M059J (cell line): ENCODE results near the gene EEF1A2. TPM values are rescaled to one million over a fixed set of nuclear protein-coding genes. Genes with fewer than 3 reads are reported as not detected.

Experiments
- DNase-seq: peaks from one replicate; pipeline ENCODE4 v3.0.0-alpha.2; 2012; ENCODE audit warnings: low read depth
- total RNA-seq: library from RNA; depleted of rRNA; stranded (reverse); fragments of >200 nt; shearing (Covaris generic); gene quantifications from 2 replicates; pipeline ENCODE4 v1.2.3, GENCODE V29; 2014; rRNA removed

EEF1A2 gene
- 154 and 260 TPM in 2 replicates for total RNA-seq

DNA sequence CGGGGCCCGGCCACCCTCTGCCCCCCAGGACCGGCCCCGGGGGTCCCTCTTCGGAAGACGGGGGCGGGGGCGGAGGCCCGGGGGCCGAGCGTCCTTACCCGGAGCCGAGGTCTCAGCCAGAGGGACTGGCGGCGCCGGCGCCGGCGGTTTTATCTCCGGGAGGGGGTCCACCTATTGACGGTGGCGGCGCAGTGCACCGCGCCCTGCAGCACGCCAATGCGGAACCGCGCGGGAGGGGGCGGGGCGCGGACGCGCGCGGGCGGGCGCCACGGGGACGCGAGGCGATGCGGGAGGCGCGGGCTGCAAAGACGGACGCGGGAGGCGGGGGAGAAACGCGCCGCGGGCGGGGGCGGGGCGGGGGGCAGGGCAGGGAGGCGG lies at the start of gene EEF1A2:
Gene EEF1A2, minus strand, starts transcription at position 124 of the 378 bp plus-strand sequence. CDS start 1,320 bp downstream, outside the sequence.
- peak; percentile 43 for DNase-seq

DNA sequence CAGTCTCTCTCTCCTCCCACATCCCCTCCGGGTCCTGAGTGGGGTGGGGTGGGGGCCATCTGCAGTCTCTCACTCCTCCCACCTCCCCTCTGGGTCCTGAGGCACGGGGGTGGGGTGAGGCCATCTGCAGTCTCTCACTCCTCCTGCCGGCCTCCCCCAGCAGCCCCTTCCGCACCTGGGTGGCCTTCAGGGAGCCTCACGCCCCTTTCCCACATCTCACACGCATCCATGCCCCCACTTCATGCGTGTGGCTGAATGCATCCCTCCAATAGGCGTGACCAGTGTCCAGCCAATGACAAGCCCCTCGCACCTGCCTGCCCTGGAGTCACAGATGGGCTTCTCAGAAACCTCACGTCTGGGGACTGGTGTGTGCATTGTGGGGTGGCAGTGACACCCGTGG lies 49.7 kb upstream of the EEF1A2 start:
- DNase-seq: no peak

GRCh38 chr20:63547725-63548480 lies 49.0 kb upstream of the EEF1A2 start, which contains the start of gene SRMS:
TSS of gene SRMS (minus strand) at chr20:63547749. CDS start at chr20:63547463, 286 bp downstream.
- DNase-seq: no peak

- no peak for DNase-seq
These were observed 48.3 kb upstream of the EEF1A2 start for GRCh38 chr20:63546956-63547724.

GRCh38 chr20:63546256-63546955 lies 47.5 kb upstream of the EEF1A2 start:
- no peak for DNase-seq

DNA sequence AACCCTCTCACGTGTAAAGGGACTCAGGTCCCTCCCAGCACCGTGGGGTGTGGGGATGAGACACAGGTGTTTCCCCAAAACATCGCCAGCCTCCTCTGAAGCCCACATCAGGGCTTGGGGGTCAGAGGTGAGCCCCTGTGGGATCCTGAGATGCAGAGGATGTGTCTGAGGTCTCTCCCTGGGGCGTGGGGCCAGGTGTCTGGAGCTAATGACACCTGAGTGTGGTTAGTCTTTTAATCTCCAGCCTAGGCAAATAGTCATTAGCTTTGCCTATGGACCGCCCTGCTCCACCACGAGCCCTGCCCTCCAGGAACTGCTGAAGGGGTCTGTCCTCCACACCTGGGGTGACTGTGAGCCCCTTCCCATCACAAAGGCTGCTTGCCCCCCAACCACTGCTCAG lies 46.9 kb upstream of the EEF1A2 start:
- no peak for DNase-seq

GRCh38 chr20:63544958-63545516 lies 46.2 kb upstream of the EEF1A2 start:
- DNase-seq: peak; percentile 74

DNA sequence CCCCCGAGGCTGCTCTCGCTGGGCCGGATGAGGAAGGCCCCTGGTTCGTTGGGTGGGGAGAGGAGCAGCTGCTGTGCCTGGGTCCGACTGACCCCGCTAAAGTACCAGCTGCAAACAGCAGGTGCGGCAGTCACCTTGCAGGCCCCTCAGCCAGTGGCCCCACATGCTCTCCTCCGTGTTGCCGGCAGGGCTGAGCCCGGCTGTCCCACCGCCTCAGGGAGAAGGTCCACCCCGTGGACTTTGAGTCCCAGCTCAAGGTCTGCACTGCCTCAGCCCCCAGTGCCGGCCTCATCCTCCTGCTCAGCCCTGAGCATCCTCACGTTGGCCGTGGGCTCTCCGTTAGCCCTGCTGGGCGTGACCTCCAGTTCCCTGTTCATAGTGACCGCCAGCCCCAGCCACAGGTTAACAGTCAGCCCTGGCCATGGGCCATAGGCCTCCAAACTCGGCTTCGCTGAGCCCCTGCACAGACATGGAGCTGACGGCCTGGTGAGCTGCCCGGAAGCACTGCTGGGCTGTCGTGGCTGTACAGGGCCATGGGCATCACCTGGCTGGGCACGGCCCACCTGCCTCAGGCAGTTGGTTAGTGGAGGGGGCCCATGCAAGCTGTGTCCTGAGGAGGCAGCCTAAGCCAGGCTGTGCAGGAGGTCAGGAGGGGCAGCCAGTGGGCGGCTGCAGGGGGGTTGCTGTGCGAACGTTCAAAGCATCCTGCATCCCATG lies 45.5 kb upstream of the EEF1A2 start:
- no peak for DNase-seq

DNA sequence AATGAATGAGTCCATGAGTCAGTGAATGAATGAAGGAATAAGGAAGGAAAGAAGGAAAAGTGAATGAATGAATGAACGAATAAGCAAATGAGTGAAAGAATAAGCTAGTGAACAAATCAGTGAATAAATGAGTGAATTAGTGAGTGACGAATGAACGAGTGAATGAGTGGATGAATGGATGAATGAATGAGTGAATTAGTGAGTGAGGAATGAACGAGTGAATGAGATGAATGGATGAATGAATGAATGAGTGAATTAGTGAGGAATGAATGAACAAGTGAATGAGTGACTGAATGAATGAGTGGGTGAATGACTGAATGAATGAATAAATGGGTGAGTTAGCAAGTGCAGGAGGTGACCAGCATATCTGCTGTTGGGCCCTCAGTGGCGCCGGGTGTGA lies 44.9 kb upstream of the EEF1A2 start:
- no peak for DNase-seq

DNA sequence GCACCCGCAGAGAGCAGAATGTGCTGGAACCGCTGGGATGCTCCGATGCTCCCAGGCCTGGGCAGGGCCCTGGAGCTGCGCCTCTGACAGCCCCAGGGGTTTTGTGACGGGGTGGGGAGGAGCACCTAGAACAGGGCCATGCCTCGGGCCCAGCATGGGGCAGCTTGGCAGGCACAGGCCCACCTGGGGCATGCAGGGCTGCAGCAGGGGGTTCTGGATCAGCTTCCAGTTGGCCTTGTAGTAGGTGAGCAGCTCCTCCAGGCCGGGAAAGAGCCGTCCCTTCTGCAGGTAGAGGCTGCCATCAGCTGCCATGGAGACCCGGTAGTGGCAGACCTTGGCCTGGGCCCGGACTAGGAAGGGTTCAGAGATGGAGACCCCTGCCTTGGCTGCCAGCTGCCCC lies 44.2 kb upstream of the EEF1A2 start:
- DNase-seq: no peak

DNA sequence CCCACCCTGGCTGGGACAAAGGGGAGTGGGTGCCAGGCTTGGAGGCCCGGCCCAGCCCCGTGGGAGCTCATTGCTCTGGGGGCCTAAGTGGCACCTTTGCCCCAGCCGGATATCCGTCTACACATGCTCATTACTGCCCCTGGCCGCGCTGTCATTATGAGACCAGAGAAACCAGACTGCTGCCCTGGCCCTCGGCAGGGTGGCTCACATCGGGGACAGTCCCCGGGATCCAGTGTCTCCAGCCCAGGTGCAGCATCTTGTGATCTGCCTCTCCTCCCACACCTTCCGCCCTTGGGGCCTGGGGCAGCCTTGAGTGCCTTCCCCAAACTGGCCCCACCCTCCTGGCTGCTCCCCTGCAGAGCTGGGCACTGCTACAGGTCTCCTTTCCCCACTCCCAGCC lies 43.8 kb upstream of the EEF1A2 start:
- no peak for DNase-seq

DNA sequence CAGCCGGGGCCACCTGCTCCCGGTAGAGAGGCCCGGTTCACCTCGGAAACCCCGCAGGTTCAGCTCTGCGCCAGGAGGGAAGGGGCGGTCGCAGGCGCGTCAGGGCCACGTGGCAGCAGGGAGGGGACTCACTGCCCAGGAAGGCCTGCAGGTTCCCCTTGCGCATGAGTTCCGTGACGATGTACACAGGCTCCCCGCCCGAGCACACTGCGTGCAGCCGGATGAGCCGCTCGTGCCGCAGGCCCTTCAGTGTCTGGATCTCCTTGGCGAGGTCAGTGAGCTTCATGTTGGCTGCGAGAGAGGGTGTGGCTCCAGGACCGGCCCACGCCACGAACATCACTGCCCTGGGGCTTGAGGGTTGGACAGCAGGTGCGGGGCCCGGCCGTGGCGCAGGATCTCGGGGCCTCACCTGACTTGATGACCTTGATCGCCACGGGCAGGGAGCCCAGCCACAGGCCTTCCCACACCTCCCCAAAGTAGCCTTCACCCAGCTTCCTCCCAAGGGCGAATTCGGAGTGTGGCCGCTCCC lies 43.2 kb upstream of the EEF1A2 start:
- no peak for DNase-seq

GRCh38 chr20:63541371-63541770 lies 42.5 kb upstream of the EEF1A2 start:
- DNase-seq: no peak

DNA sequence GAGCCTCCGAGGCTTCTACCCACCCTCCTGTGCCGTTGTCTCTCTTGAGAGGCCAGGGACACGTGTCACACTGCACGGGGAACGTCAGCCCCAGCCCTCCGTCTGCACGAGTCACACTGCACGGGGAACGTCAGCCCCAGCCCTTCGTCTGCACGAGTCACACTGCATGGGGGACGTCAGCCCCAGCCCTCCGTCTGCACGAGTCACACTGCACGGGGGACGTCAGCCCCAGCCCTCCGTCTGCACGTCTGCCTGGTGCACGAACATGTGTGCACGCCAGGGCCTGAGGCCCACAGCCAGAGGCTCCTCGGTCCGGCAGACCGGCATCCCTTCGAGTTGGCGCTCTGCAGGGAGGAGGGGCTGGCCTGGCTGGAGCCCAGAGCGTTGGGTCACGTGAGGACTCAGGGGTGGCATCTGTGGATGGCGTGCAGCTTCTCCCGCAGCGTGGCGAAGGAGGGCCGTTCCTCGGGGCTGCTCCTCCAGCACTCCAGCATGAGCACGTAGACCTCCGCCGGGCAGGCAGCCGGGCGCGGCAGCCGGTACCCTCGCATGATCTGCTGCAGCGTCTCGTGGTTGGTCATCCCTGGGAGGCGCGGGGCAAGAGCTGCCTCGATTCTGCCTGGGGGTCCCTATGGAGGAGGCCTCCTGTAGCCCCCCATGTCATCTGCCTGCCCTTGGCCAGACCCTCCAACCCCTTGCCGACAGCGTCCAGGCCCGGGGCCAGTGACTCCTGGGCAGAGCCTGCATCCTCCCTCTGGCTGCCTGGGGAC lies 41.7 kb upstream of the EEF1A2 start:
- peak; percentile 28 for DNase-seq

DNA sequence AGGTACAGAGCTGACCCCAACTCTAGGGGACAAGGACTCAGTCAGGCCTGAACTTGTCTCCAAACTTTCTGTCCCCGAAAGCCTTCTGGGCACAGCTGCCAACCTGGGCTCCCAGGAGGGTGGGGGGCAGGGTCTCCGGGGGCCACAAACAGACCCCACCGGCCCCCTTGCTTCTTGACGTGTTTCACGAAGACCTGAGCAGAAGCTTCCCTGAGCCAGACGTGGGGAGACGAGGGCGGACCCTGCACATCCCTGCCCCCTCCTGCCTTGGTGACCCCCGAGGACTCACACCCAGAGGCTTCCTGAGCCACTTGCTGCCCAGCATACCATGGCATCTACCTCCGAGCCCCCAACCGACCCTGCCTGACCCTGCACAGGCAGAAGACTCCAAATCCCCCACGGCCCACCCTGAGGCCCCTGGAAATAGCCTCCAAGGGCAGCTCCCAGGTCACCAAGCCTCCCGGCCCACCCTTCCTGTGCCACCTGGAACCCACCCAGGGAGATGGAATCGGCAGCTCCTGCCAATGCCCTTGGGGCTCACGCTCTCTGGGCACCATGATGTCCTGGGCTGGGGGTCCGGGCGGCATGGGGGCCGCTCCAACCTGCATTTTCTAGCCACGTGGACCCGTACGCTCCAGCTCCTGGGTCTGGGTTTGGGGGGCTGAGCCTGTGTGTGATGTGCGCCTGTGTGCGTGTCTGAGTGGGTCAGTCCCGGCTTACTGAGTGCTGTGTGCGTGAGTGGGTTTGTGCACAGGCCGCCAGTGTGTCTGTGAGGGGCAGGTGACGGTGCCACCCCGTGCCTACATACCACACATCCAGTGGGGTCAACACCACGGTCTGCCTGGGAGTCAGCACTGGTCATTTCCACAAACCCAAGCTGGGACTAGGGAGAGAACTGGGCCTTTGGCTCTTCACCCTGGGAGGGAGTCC lies 40.8 kb upstream of the EEF1A2 start:
- no peak for DNase-seq

DNA sequence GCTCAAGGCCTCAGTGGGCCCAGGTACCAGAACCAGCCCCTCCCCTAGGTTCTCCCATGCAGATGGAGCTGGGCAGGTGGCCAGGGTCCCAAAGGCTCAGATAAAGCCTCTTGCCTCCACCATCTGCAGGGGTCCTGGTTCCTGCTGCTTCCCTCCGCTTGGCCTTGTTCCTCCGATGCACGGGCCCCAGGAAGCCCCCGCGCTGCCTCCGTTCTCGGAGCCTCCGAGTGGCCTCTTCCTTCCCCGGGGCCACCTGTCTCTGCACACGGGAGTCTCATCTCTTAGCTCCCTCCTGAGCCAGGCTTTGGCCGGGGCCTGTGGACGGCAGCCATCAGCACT lies 40.2 kb upstream of the EEF1A2 start:
- no peak for DNase-seq

DNA sequence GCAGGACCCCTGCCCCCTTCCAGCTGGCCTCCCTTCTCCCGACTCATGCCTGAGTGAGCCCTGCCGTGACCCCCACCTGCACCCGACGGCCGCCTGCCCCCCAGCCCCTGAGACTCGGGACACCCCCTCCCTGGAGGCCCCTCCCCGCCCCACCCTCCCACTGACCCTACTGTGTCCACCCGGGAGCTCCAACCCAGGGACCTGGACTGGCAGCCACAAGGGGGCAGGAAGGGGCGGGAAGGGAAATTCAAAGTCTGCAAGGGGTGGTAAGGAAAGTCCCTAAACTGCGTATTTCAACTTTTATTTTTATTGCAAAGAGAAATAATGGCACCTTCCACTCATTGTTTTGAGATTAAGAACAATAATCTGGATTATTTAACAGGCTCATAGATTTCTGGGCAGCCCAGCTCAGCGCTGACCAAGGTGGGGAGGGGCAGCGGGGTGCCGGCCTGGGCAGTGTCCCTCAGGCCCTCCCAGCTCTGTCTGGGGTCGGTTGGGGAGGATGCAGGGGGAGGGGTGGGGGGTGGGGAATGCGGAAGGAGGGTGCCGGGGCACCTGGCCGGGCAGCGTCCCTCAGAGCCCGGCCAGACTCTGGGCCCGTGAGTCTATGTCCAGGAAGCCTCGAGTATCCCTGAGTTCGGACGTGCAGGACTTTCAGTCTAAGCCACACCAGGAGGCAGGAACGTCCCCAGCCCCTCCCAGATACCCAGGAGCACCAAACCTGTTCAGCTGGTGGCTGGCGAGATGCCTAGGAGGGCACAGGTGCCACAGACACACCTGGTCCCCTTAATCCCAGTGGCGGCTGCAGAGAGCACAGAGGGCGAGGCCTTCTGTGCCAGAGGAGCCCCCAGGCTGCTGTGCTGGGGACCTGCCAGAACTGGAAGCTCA lies 39.6 kb upstream of the EEF1A2 start:
- DNase-seq: no peak

- peak; percentile 78 for DNase-seq
These were observed 38.8 kb upstream of the EEF1A2 start for GRCh38 chr20:63537525-63538203.
